Activated CD4-positive, alpha-beta memory T cell treated with anti-CD3 and anti-CD28 coated beads for 36 hours (primary cell): ENCODE data around the gene MTF2. TPM values are rescaled to one million over a fixed set of nuclear protein-coding genes. Genes with fewer than 3 reads are reported as not detected.
"Not testable (repeated sequence)": the region's sequence is repeated elsewhere in the genome, so short reads cannot be mapped to it uniquely, and the experiment has no call there.

ENCODE experiments used
- CTCF ChIA-PET: fragments of 350-600 bp; sonication (Branson Sonifier 250); formaldehyde crosslinking; loops from one replicate; lab custom pipeline; 2021; ENCODE audit warnings: antibody characterized with exemption, inconsistent platforms; lab: Charles Lee
- POLR2A ChIA-PET: fragments of 350-600 bp; sonication (Branson Sonifier 250); formaldehyde crosslinking; loops from one replicate; lab custom pipeline; 2021; ENCODE audit warnings: antibody characterized with exemption; lab: Charles Lee
- DNase-seq: peaks from one replicate; pipeline ENCODE4 v3.0.0-alpha.2; 2020
- H3K27ac Mint-ChIP-seq: one replicate; pipeline ENCODE4 v1.8.0; 2021; ENCODE audit warnings: mixed read lengths
- H3K27me3 Mint-ChIP-seq: one replicate; pipeline ENCODE4 v1.8.0; 2021; ENCODE audit warnings: mixed read lengths
- H3K36me3 Mint-ChIP-seq: one replicate; pipeline ENCODE4 v1.8.0; 2021; ENCODE audit warnings: mixed read lengths
- H3K4me1 Mint-ChIP-seq: one replicate; pipeline ENCODE4 v1.8.0; 2021; ENCODE audit warnings: low read depth, mixed read lengths
- H3K4me3 Mint-ChIP-seq: one replicate; pipeline ENCODE4 v1.8.0; 2021; ENCODE audit warnings: mild to moderate bottlenecking, mixed read lengths
- H3K9me3 Mint-ChIP-seq: one replicate; pipeline ENCODE4 v1.8.0; 2021; ENCODE audit warnings: mixed read lengths
- intact Hi-C: fragments of 100-400 bp; cut with micrococcal nuclease; formaldehyde crosslinking; loops from one replicate; pipeline ENCODE4 v1.15.1; 2023
- total RNA-seq, 2 experiments: library from RNA; stranded (reverse); gene quantifications; one replicate each; pipeline ENCODE4 v1.2.3, GENCODE V29; 2021

The MTF2 gene
- total RNA-seq, 2 experiments from 2014 or later = 53.6 to 55.1 TPM

DNA sequence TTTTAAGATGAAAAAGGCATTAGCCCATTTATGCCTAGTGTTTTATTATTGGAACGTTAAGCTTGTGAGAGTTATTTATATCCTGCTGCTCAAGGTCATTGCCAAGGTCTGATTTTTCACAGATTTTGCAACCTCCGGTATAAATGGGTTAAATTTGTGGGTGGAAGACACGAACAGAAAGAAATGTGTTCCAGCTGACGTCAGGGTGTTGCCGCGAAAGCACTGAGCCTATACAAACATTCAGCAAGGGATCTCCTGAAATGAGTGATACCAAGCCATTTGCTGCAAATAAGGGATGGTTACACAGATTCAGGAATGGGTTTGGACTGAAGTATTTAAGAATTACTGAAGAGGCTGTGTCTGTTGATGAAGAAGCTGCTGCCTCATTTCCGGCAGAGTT, 68.9 kb downstream of the MTF2 start:
- ChIA-PET CTCF (no interaction called here), POLR2A (no interaction called here)
- Mint-ChIP-seq H3K4me3 (no peak overlapping the region), H3K27ac (peak overlapping the region; percentile 15), H3K4me1 (peaks cover 15% of the 10 kb centered on the region), H3K36me3 (peaks cover 18% of the 10 kb centered on the region), H3K27me3 (no peaks in the 10 kb centered on the region), H3K9me3 (no peaks in the 10 kb centered on the region)
- intact Hi-C loops = no loop called here
- no peak for DNase-seq

DNA sequence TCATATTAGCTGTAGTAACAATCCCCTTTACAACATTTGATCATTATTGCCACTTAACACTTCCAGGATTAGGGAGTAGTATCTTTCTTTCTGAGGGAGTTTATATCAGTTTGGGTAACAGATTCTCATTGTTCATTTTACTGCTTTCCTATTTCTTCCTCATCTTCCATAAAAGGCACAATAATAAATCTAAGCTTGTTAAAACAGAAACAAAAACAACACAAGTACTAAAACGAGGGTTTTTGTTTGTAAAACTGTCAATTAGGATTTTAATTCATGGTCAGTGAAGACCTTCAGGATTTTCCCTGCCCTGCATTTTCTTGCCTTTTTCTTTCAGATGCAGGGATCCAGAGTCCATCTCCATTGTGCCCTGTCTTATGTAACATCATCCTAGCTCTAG, 71.6 kb downstream of the MTF2 start:
- H3K27ac Mint-ChIP-seq = no peak overlapping the region
- ChIA-PET POLR2A (no interaction called here), CTCF (no interaction called here)
- H3K27me3 Mint-ChIP-seq = no peaks in the 10 kb centered on the region
- H3K4me1 Mint-ChIP-seq = peaks cover 27% of the 10 kb centered on the region
- no peak for DNase-seq
- no peak overlapping the region for H3K4me3 Mint-ChIP-seq
- H3K9me3 Mint-ChIP-seq = no peaks in the 10 kb centered on the region
- intact Hi-C loops = no loop called here
- peaks cover 22% of the 10 kb centered on the region for H3K36me3 Mint-ChIP-seq

DNA sequence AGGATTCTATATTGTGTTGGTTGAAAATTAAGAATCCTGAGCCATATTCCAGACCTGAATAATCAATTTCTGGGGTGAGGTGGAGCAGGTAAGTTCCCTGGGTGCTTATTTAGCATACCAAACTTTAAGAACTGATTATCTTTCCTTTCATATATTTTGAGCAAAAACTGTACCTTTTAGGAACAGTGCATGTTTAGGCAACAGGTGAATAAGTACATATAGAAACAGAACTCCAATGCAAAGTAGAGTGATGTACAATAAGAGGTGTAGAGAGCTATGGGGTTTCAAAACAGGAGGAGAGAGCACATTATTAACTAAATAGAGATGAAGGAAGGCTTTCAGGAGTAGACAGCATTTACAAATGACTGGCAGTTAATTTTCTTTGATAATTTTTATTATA, 72.4 kb downstream of the MTF2 start:
- H3K36me3 Mint-ChIP-seq = peaks cover 25% of the 10 kb centered on the region
- H3K27ac Mint-ChIP-seq = peak overlapping the region; percentile 2
- CTCF ChIA-PET = no interaction called here
- H3K4me1 Mint-ChIP-seq = peaks cover 30% of the 10 kb centered on the region
- no peaks in the 10 kb centered on the region for H3K27me3 Mint-ChIP-seq
- H3K4me3 Mint-ChIP-seq = no peak overlapping the region
- no peak for DNase-seq
- intact Hi-C loops = no loop called here
- no peaks in the 10 kb centered on the region for H3K9me3 Mint-ChIP-seq
- POLR2A ChIA-PET = no interaction called here

DNA sequence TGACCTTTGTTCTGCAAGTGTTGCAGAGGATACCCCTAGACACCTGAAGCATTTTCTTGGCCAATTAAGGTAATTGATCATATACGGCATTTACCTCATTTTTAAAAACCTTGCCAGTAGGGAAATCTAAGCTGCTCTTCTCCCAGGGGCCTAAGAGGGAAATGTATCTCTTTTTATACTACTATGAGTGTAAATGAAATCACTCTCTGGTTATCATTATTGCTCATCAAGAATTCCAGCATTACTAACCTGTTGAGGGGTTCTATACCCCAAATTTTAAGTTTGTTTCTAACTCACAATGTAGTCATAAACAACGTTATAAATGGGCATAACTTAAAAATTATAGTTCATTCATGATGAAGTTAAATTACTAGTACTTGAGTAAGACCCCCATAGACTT, 73.8 kb downstream of the MTF2 start:
- H3K4me3 Mint-ChIP-seq = no peak overlapping the region
- H3K27ac Mint-ChIP-seq = no peak overlapping the region
- no peaks in the 10 kb centered on the region for H3K27me3 Mint-ChIP-seq
- DNase-seq = no peak
- no peaks in the 10 kb centered on the region for H3K9me3 Mint-ChIP-seq
- intact Hi-C loops = no loop called here
- H3K36me3 Mint-ChIP-seq = peaks cover 23% of the 10 kb centered on the region
- ChIA-PET CTCF (no interaction called here), POLR2A (no interaction called here)
- peaks cover 28% of the 10 kb centered on the region for H3K4me1 Mint-ChIP-seq

DNA sequence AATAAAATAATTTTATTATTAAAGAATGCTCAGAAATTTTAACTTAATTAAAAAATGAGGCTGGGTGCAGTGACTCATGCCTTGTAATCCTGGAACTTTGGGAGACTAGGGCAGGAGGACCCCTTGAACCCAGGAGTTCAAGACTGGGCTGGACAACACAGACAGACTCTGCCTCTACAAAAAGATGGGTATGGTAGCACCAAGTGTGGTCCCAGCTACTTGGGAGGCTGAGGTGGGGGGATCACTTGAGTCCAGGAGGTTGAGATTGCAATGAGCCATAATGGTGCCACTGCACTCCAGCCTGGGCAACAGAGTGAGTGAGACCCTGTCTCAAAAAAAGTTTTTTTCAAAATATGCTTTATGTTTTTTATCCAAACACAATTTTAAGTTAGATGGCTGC, 75.8 kb downstream of the MTF2 start:
- Mint-ChIP-seq H3K4me3 (no peak overlapping the region), H3K27ac (no peak overlapping the region), H3K36me3 (peaks cover 24% of the 10 kb centered on the region), H3K4me1 (peaks cover 23% of the 10 kb centered on the region), H3K9me3 (no peaks in the 10 kb centered on the region), H3K27me3 (no peaks in the 10 kb centered on the region)
- no peak for DNase-seq
- intact Hi-C loops = loop anchor here (2.0 kb wide), 1 partner anchor 24 kb away; no protein-coding TSS in a partner anchor
- CTCF ChIA-PET = interaction anchor here (0.7 kb wide), 1 partner anchor 45 kb away, joined by 4 read pairs; no protein-coding TSS in a partner anchor
- POLR2A ChIA-PET = no interaction called here

DNA sequence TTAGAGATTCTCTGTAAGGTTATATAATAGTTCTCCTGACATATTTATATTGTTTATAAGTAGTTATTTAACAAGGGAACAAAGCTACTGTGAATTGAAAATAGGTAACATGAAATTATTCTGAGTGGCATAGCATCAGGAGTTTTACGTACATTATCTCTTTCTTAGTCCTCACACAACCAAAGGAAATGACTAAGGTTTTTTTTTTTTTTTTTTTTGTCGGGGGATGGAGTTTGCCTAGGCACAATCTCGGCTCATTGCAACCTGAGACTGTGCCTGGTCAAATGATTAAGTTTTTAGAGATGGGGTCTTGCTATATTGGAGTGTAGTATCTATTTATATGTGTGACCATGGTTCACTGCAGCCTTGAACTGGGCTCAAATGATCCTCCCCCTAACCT, 76.3 kb downstream of the MTF2 start:
- no peak for DNase-seq
- Mint-ChIP-seq H3K36me3 (peaks cover 22% of the 10 kb centered on the region), H3K4me3 (no peak overlapping the region), H3K27ac (peak overlapping the region; percentile 40), H3K4me1 (peaks cover 23% of the 10 kb centered on the region), H3K9me3 (no peaks in the 10 kb centered on the region), H3K27me3 (no peaks in the 10 kb centered on the region)
- ChIA-PET POLR2A (no interaction called here), CTCF (interaction anchor here (0.7 kb wide), 1 partner anchor 44 kb away, joined by 4 read pairs; no protein-coding TSS in a partner anchor)
- intact Hi-C loops = loop anchor here (2.0 kb wide), 1 partner anchor 23 kb away; no protein-coding TSS in a partner anchor

DNA sequence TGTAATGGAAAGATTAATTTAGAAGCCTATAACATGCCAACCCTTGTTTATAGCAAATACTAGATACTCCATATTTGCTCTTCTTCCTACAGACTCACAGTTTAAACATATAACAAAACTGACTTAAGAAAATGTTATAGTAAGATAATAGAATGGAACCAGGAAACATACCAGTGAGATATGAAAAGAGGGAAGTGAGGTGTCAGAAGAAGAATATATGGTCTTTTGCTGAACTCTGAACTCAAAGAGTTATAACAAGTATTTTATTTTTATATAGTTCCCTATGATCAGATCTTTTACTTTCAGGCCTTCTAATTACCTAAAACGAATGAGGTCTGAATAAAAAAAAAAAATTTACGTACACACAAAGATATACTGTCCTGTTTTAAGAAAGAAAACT, 80.3 kb downstream of the MTF2 start:
- intact Hi-C loops = no loop called here
- Mint-ChIP-seq H3K27me3 (no peaks in the 10 kb centered on the region), H3K4me1 (peaks cover 23% of the 10 kb centered on the region), H3K36me3 (peaks cover 23% of the 10 kb centered on the region), H3K9me3 (no peaks in the 10 kb centered on the region), H3K4me3 (no peak overlapping the region), H3K27ac (peak overlapping the region; percentile 25)
- no peak for DNase-seq
- CTCF ChIA-PET = no interaction called here
- POLR2A ChIA-PET = no interaction called here

DNA sequence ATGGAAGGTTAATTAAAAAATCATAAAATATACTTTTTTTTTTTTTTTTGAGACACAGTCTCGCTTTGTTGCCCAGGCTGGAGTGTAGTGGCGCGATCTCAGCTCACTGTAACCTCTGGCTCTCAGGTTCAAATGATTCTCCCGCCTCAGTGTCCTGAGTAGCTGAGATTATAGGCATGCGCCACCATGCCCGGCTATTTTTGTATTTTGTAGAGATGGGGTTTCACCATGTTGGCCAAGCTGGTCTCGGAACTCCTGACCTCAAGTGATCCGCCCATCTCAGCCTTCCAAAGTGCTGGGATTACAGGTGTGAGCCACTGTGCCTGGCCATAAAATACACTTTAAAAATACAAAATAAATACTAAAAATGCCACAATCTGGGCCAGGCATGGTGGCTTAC, 84.2 kb downstream of the MTF2 start:
- H3K4me3 Mint-ChIP-seq, intact Hi-C loops, CTCF ChIA-PET, DNase-seq, H3K27ac Mint-ChIP-seq, H3K27me3 Mint-ChIP-seq: not testable (repeated sequence)
- H3K9me3 Mint-ChIP-seq = peaks cover 18% of the 10 kb centered on the region
- H3K4me1 Mint-ChIP-seq = peaks cover 39% of the 10 kb centered on the region
- POLR2A ChIA-PET = interaction anchor here (0.7 kb wide), 1 partner anchor 149 kb away, joined by 3 read pairs; no protein-coding TSS in a partner anchor
- H3K36me3 Mint-ChIP-seq = peaks cover 32% of the 10 kb centered on the region

DNA sequence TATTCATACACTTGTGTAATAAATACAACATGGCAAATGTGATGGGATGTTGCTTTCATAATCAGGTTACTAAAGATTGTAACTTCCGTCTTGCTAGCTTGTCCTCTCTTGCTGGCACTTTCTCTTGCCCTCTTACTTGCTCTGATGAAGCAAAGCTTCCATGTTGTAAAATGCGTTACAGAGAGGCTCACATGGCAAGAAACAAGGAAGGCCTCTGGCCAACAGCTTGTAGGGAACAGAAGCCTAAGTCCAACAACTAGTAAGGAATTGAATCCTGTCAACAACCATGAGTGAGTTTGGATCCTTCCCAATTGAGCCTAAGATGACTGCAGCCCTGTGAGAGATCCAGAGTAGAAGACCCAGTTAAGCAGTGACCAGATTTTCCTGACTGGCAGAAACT, 85.7 kb downstream of the MTF2 start:
- H3K4me1 Mint-ChIP-seq = peaks cover 48% of the 10 kb centered on the region
- ChIA-PET CTCF (interaction anchor here (1.0 kb wide), 1 partner anchor 18 kb away, joined by 3 read pairs; no protein-coding TSS in a partner anchor), POLR2A (interaction anchor here (1.1 kb wide), 1 partner anchor 14 kb away, joined by 3 read pairs; no protein-coding TSS in a partner anchor)
- intact Hi-C loops = no loop called here
- no peak overlapping the region for H3K4me3 Mint-ChIP-seq
- H3K9me3 Mint-ChIP-seq = peaks cover 25% of the 10 kb centered on the region
- no peaks in the 10 kb centered on the region for H3K27me3 Mint-ChIP-seq
- DNase-seq = no peak
- H3K27ac Mint-ChIP-seq = no peak overlapping the region
- H3K36me3 Mint-ChIP-seq = peaks cover 30% of the 10 kb centered on the region

DNA sequence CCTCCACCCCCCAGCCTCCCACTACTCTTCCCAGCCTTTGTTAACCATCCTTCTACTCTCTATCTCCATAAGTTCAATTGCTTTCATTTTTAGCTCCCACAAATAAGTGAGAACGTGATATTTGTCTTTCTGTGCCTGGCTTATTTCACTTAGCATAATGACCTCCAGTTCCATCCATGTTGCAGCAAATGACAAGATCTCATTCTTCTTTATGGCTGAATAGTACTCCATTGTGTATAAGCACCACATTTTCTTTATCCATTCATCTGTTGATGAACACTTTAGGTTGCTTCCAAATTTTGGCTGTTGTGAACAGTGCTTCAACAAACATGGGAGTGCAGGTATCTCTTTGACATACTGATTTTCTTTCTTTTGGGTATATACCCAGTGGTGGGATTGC, 86.8 kb downstream of the MTF2 start:
- intact Hi-C loops, POLR2A ChIA-PET, H3K27ac Mint-ChIP-seq, DNase-seq, H3K27me3 Mint-ChIP-seq, H3K4me3 Mint-ChIP-seq: not testable (repeated sequence)
- H3K36me3 Mint-ChIP-seq = peaks cover 34% of the 10 kb centered on the region
- CTCF ChIA-PET = interaction anchor here (0.6 kb wide), 1 partner anchor 274 kb away, joined by 3 read pairs; no protein-coding TSS in a partner anchor
- peaks cover 52% of the 10 kb centered on the region for H3K4me1 Mint-ChIP-seq
- peaks cover 27% of the 10 kb centered on the region for H3K9me3 Mint-ChIP-seq

DNA sequence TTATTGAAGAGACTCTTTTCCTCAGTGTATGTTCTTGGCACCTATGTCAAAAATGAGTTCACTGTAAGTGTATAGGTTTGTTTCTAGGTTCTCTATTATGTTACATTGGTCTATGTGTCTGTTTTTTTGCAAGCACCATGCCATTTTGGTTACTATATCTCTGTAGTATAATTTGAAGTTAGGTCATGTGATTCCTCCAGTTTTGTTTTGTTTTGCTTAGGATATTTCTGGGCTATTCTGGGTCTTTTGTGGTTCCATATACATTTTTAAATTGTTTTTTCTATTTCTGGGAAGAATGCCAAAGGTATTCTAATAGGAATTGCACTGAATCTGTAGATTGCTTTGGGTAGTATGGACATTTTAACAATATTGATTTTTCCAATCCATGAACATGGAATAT, 87.9 kb downstream of the MTF2 start:
- H3K4me3 Mint-ChIP-seq = no peak overlapping the region
- intact Hi-C loops = no loop called here
- DNase-seq = no peak
- peaks cover 56% of the 10 kb centered on the region for H3K4me1 Mint-ChIP-seq
- H3K27ac Mint-ChIP-seq = no peak overlapping the region
- peaks cover 34% of the 10 kb centered on the region for H3K36me3 Mint-ChIP-seq
- H3K27me3 Mint-ChIP-seq = no peaks in the 10 kb centered on the region
- ChIA-PET POLR2A (no interaction called here), CTCF (no interaction called here)
- peaks cover 27% of the 10 kb centered on the region for H3K9me3 Mint-ChIP-seq

DNA sequence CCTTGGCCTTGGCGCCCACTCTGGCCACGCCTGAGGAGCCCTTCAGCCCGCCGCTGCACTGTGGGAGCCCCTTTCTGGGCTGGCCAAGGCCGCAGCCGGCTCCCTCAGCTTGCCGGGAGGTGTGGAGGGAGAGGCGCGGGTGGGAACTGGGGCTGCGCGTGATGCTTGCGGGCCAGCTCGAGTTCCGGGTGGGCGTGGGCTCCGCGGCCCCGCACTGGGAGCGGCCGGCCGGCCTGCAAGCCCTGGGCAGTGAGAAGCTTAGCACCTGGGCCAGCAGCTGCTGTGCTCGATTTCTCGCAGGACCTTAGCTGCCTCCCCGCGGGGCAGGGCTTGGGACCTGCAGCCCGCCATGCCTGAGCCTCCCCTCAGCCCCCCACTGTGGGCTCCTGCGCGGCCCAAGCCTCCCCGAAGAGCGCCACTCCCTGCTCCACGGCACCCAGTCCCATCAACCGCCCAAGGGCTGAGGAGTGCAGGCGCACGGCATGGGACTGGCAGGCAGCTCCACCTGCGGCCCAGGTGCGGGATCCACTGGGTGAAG, 91.1 kb downstream of the MTF2 start:
- intact Hi-C loops, H3K27ac Mint-ChIP-seq, H3K4me3 Mint-ChIP-seq, H3K27me3 Mint-ChIP-seq, DNase-seq: not testable (repeated sequence)
- peaks cover 27% of the 10 kb centered on the region for H3K9me3 Mint-ChIP-seq
- H3K36me3 Mint-ChIP-seq = peaks cover 44% of the 10 kb centered on the region
- POLR2A ChIA-PET = interaction anchor here (1.3 to 1.4 kb wide), 2 partner anchors 9 to 91 kb away, joined by 3 to 4 read pairs; partner anchors contain the start of gene MTF2
- CTCF ChIA-PET = interaction anchor here (0.9 kb wide), 1 partner anchor 151 kb away, joined by 3 read pairs; no protein-coding TSS in a partner anchor
- peaks cover 61% of the 10 kb centered on the region for H3K4me1 Mint-ChIP-seq
